Activated naive CD8-positive, alpha-beta T cell treated with anti-CD3 and anti-CD28 coated beads for 36 hours (primary cell): ENCODE measurements around the gene PTPN1. TPM values are rescaled to one million over a fixed set of nuclear protein-coding genes. Genes with fewer than 3 reads are reported as not detected.
"Not testable (repeated sequence)": the region's sequence is repeated elsewhere in the genome, so short reads cannot be mapped to it uniquely, and the experiment has no call there.

ENCODE experiments used
- DNase-seq: peaks from one replicate; pipeline ENCODE4 v3.0.0; 2021
- H3K27ac Mint-ChIP-seq: one replicate; pipeline ENCODE4 v1.8.0; 2022; ENCODE audit warnings: mild to moderate bottlenecking, moderate library complexity, mixed read lengths
- H3K27me3 Mint-ChIP-seq: one replicate; pipeline ENCODE4 v1.8.0; 2022; ENCODE audit warnings: mild to moderate bottlenecking, mixed read lengths
- H3K36me3 Mint-ChIP-seq: one replicate; pipeline ENCODE4 v1.8.0; 2021; ENCODE audit warnings: mild to moderate bottlenecking, mixed read lengths
- H3K4me1 Mint-ChIP-seq: one replicate; pipeline ENCODE4 v1.8.0; 2021; ENCODE audit warnings: mixed read lengths
- H3K4me3 Mint-ChIP-seq: one replicate; pipeline ENCODE4 v1.8.0; 2022; ENCODE audit warnings: mild to moderate bottlenecking, moderate library complexity, mixed read lengths
- H3K9me3 Mint-ChIP-seq: one replicate; pipeline ENCODE4 v1.8.0; 2022; ENCODE audit warnings: mixed read lengths
- total RNA-seq, 2 experiments: library from RNA; stranded (reverse); gene quantifications; one replicate each; pipeline ENCODE4 v1.2.3, GENCODE V29; 2021

PTPN1 gene
- total RNA-seq, 2 experiments from 2014 or later: 53.0 to 54.0 TPM

DNA sequence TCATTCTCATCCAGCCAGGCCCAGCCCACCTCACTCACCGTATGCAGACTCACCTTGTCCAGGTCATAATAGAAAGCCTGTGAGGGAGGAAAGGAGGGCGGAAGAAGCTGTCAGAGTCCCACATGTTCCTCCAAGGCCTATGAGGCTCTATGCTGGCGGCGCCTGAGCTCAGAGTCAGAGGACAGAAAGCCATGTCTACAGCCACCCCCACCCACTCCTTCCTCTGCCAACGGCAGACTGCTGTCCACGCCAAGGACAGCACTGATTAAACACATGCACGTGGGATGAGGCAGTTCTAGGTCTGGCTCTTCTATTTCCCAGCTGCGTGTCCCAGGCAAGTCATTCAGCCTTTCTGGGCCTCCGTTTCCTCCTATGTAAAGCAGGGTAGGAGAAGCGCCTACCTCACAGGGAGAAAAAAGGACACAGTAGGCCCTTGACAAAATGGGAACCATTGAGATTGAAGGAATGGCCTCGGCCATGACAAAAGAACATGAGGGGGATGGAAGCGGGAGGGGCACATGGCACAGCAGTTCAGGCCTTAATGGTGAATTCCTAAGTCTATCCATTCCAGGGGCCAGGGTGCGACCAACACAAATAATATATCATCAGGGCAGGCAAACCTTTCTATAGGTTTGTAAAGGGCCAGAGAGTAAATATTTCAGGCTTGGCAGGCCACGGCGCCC lies 101.1 kb downstream of the PTPN1 start:
- H3K9me3 Mint-ChIP-seq: no peaks in the 10 kb centered on the region
- H3K27ac Mint-ChIP-seq: no peak overlapping the region
- H3K36me3 Mint-ChIP-seq: no peaks in the 10 kb centered on the region
- no peaks in the 10 kb centered on the region for H3K4me1 Mint-ChIP-seq
- no peak overlapping the region for H3K4me3 Mint-ChIP-seq
- no peak for DNase-seq
- H3K27me3 Mint-ChIP-seq: no peaks in the 10 kb centered on the region

DNA sequence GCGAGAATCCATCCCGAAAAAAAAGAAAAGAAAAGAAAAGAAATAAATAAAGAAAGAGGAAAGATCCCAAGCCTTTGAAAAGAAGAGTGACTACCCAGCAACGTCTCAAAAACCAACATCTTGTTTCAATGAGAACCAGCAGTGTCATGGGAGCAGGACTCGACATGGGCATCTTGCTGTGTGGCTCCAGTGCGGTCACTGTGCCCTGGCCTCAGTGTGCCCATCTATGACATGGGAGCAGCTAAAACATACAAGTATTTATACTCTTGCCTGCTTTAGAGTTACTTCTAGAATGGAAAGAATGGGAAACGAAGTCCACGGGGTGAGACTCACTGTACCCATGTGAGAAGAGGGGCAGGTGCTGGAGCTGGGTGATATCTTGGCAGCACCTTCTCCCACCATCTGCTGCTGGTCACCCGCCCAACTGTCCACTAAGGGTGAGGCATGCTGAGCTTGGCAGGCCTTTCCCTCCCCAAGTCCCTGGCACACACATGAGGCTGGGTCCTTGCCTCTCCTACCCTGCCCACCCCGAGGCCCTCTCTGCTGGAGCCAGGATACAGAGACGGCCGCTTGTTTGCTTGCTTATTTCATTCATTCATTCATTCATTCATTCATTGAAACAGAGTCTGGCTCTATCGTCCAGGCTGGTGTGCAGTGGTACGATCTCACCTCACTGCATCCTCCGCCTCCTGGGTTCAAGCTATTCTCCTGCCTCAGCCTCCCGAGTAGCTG lies 103.4 kb downstream of the PTPN1 start:
- Mint-ChIP-seq H3K4me3 (no peak overlapping the region), H3K9me3 (no peaks in the 10 kb centered on the region), H3K4me1 (no peaks in the 10 kb centered on the region), H3K27ac (no peak overlapping the region), H3K27me3 (no peaks in the 10 kb centered on the region), H3K36me3 (no peaks in the 10 kb centered on the region)
- DNase-seq: no peak

DNA sequence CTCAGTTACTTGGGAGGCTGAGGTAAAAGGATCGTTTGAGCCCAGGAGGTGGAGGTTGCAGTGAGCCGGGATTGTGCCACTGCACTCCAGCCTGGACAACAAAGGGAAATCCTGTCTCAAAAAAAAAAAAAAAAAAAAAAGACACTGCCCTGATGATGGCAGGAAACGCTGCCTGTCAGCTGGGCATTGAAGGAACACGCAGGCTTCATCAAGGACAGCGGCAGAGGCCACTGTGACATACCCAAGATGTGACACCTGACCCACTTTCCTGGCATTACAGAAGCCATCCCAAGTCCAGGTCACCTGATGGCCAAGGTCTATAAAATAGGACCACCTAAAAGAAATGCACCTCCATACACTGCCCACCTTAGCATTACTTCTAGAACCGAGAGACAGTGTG lies 105.2 kb downstream of the PTPN1 start:
- no peak for DNase-seq
- Mint-ChIP-seq H3K9me3 (no peaks in the 10 kb centered on the region), H3K27me3 (no peaks in the 10 kb centered on the region), H3K4me1 (no peaks in the 10 kb centered on the region), H3K27ac (no peak overlapping the region), H3K4me3 (no peak overlapping the region), H3K36me3 (no peaks in the 10 kb centered on the region)

DNA sequence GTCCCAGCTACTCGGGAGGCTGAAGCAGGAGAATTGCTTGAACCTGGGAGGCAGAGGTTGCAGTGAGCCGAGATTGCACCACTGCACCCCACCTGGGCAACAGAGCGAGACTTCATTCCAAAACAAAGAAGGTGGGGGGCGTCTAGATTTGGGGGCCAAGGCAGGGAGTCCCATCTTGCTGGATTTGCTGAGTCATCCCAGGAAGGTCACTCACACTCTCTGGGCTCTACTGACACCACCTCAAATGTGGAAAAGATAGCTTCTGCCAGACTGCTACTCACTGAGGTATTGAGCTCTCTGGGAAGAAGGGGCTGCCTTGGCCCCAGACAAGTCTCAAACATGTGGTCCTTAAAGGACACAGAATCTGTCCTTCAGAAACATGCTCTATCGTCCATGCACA lies 106.8 kb downstream of the PTPN1 start:
- no peak for DNase-seq
- Mint-ChIP-seq H3K4me1 (no peaks in the 10 kb centered on the region), H3K27ac (no peak overlapping the region), H3K9me3 (peaks cover 6% of the 10 kb centered on the region), H3K27me3 (no peaks in the 10 kb centered on the region), H3K36me3 (no peaks in the 10 kb centered on the region), H3K4me3 (no peak overlapping the region)

DNA sequence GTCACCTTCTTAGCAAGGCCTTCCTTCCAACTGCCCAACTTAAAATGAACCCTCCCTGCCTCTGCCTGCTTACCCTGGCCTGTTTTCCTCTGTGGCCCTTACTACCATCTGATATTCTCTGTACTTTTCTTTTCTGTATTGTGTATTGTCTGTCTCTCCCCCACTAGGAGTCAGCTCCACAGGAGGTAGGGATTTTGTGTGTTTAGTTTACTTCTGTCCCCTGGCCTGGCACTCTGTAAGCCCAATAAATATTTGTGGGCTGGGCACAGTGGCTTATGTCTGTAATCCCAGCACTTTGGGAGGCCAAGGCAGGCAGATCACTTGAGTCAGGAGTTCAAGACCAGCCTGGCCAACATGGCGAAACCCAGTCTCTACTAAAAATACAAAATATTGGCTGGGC lies 108.4 kb downstream of the PTPN1 start:
- H3K9me3 Mint-ChIP-seq: peaks cover 6% of the 10 kb centered on the region
- no peak for DNase-seq
- H3K27ac Mint-ChIP-seq: no peak overlapping the region
- no peak overlapping the region for H3K4me3 Mint-ChIP-seq
- H3K36me3 Mint-ChIP-seq: no peaks in the 10 kb centered on the region
- H3K27me3 Mint-ChIP-seq: no peaks in the 10 kb centered on the region
- no peaks in the 10 kb centered on the region for H3K4me1 Mint-ChIP-seq

DNA sequence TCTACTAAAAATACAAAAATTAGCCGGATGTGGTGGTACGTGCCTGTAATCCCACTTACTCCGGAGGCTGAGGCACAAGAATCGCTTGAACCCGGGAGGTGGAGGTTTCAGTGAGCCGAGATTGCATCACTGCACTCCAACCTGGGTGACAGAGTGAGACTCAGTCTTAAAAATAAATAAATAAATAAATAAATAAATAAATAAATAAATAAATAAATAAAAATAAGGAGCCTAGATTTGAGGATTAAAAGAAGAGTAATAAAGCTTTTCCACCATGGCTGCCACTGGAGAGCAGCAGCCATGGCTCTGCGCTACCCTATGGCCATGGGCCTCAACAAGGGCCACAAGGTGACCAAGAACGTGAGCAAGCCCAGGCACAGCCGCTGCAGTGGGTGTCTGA lies 110.3 kb downstream of the PTPN1 start:
- not testable (repeated sequence) for H3K27me3 Mint-ChIP-seq, H3K9me3 Mint-ChIP-seq, H3K4me3 Mint-ChIP-seq, H3K27ac Mint-ChIP-seq, H3K4me1 Mint-ChIP-seq, H3K36me3 Mint-ChIP-seq, DNase-seq

DNA sequence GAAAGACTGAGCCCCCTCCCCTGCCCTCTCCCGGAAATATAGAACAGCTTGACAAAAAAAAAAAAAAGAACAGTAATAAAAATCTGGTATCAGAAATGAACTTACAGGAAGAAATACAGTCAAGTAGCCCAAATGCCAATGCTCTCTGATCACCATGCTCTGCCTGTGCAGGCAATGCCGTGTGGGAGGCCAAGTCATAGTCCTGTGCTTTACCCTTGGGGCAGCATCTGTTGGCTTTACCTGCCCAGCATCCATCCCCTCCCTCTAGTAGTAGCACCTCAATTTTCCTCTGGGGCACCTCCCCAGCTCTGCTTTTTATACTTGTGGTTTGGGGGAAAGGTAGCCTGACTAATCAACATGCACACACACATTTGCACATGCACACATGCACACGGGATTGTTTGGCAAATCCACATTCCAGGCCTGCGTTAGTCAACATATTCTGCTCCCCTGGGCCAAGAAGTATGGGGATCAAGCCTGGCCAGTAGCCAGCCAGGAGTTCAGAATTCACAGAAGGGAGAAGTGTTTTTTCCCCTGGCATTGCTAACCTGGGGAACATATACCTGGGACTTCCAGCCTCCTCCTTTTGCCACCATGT lies 111.0 kb downstream of the PTPN1 start:
- no peak for DNase-seq
- no peak overlapping the region for H3K27ac Mint-ChIP-seq
- H3K4me1 Mint-ChIP-seq: no peaks in the 10 kb centered on the region
- no peak overlapping the region for H3K4me3 Mint-ChIP-seq
- H3K36me3 Mint-ChIP-seq: no peaks in the 10 kb centered on the region
- H3K27me3 Mint-ChIP-seq: no peaks in the 10 kb centered on the region
- H3K9me3 Mint-ChIP-seq: peaks cover 6% of the 10 kb centered on the region

DNA sequence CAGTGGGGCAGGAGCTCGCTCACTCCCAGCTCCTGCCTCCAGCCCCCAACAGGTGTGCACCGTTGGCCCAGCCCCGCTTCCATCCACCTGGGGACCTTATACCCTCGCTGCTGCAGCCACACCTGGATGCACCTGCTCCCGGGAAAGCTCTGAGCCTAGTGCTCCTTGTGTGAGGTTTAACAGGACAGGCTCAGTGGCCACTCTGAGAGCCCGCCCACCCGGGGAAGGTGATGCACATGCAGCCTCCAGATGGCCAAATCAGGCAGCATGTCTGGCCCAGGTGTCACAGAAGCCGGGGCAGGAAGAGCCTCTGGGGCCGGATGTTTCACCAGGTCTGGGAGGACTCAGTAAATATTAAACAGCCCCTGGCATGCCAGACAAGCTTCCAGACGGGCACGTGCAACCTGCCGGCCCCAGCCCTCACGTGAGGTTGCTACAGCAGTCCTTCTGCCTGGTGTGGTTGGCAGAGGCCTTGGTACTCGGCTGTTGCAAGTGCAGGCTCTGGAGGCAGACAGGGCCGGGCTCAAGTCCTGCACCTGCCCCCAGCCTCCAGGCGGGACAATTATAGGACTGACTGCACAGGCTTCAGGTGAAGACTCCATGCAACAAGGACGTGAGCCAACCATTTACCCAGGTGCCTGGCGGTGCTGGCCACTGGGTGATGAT lies 114.3 kb downstream of the PTPN1 start:
- no peak for DNase-seq
- no peaks in the 10 kb centered on the region for H3K36me3 Mint-ChIP-seq
- H3K27me3 Mint-ChIP-seq: no peaks in the 10 kb centered on the region
- no peak overlapping the region for H3K4me3 Mint-ChIP-seq
- peaks cover 6% of the 10 kb centered on the region for H3K9me3 Mint-ChIP-seq
- H3K27ac Mint-ChIP-seq: no peak overlapping the region
- H3K4me1 Mint-ChIP-seq: no peaks in the 10 kb centered on the region

DNA sequence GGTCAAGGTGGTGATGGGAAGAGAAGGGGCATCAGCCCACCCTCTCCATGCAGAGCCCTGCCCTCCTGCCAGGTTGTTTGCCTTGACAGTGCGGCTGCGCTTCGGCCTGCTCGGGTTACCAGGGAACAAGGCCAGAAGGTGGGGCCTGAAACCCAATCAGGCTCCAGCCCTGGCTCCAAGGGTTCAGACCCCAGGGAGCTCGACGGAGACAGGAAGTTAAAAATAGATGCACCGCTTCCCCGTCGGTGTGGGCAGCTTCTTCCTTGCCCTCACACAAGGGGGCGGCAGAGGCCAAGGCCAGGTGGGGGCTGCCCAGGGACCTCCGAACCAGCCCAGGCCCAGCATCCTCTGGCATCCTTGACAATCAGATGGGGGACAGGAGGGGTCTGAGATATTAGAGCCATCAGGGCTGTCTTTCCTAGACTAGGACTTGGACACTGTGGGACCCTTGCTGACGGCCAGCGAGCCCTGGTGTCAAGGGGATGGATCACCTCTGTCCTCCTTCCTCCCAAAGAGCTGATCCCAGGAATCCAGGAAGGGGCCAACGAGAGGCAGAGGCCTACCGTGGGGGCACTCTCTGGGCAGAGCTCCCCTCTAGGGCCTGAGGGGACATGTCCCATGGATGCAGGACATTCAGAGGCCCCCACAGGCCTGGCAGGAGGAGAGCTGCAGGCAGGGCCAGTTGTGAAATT lies 115.9 kb downstream of the PTPN1 start:
- Mint-ChIP-seq H3K36me3 (no peaks in the 10 kb centered on the region), H3K27me3 (no peaks in the 10 kb centered on the region), H3K9me3 (no peaks in the 10 kb centered on the region), H3K4me3 (no peak overlapping the region), H3K4me1 (no peaks in the 10 kb centered on the region), H3K27ac (no peak overlapping the region)
- peak; percentile 41 for DNase-seq

DNA sequence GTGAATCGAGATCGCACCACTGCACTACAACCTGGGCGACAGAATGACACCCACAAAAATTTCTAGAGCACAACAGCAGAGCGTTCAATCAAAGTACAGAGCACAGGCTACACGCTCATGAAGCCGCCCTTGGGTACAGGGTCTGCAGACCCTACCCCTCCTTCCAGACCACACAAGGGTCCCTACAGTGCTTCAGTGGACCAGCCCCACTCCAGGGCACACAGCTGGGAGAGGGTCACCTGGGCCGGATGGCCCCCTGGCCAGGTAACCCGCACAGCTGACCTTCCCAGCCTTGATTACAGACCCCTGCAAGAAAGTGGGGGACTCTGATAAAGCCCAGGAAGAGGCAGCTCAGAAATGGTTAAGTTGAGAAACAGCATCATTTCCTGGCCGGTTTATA lies 117.6 kb downstream of the PTPN1 start:
- no peak for DNase-seq
- H3K4me1 Mint-ChIP-seq: no peaks in the 10 kb centered on the region
- no peak overlapping the region for H3K4me3 Mint-ChIP-seq
- no peaks in the 10 kb centered on the region for H3K9me3 Mint-ChIP-seq
- no peak overlapping the region for H3K27ac Mint-ChIP-seq
- no peaks in the 10 kb centered on the region for H3K27me3 Mint-ChIP-seq
- no peaks in the 10 kb centered on the region for H3K36me3 Mint-ChIP-seq

DNA sequence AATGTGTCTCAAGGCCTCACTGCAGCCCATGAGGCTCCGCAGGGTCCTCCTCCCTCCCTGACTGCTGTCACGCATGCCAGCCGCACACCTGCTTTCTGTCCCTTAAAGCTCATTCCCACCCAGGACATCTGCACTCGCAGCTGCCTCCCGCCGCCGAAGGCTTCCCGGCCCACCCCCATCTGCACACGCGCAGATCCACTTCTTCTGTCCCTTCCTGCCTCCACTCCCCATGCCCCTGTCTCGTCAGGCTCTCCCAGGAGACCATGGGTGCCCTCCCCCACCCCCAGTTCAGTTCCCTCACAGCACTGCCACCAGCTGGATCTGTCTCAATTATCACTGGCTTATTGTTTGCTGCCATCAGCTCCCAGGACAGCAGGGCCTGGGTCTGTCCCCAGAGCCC lies 118.1 kb downstream of the PTPN1 start:
- Mint-ChIP-seq H3K27ac (no peak overlapping the region), H3K4me3 (no peak overlapping the region), H3K27me3 (no peaks in the 10 kb centered on the region), H3K36me3 (no peaks in the 10 kb centered on the region), H3K4me1 (no peaks in the 10 kb centered on the region), H3K9me3 (no peaks in the 10 kb centered on the region)
- DNase-seq: no peak

DNA sequence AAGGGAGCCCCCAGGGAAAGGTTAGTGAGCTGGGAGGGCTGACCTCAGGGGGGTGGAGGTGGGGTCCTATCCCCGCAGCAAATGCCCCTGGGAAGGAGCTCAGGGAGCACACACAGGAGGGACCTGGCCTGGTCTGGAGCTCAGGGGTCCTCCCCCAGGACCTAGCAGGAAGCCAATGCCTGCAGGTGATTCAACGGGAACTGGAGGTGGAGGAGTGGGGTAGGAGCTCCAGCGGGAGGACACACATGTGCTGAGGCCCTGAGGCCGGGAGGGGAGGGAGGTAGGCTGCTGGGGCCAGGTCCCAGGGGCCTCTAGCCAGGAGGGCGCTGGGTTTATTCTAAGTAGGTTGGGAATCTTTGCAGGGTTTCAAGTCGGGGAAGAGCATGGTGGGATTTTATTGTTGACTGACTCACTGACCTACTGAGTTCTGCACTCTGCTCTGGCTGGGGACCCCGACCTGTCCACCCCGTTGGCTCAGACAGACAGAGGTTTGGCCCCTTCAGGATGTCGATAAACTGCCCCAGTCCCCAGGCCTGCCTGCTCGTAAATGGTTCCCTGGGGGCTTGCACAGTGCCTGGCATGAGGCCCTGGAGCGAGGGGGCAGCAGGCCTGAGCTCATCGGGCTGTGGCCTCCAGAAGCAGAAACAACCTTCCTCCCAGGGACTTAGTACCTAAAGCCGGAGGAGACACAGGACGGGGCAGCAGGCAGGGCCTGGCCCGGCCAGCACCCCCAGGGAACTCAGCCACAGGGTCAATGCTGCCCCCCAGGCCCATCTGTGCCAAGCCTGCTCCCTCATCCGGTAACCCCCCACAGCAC lies 118.9 kb downstream of the PTPN1 start:
- no peaks in the 10 kb centered on the region for H3K4me1 Mint-ChIP-seq
- H3K27me3 Mint-ChIP-seq: no peaks in the 10 kb centered on the region
- H3K36me3 Mint-ChIP-seq: no peaks in the 10 kb centered on the region
- no peaks in the 10 kb centered on the region for H3K9me3 Mint-ChIP-seq
- H3K4me3 Mint-ChIP-seq: no peak overlapping the region
- DNase-seq: no peak
- no peak overlapping the region for H3K27ac Mint-ChIP-seq

DNA sequence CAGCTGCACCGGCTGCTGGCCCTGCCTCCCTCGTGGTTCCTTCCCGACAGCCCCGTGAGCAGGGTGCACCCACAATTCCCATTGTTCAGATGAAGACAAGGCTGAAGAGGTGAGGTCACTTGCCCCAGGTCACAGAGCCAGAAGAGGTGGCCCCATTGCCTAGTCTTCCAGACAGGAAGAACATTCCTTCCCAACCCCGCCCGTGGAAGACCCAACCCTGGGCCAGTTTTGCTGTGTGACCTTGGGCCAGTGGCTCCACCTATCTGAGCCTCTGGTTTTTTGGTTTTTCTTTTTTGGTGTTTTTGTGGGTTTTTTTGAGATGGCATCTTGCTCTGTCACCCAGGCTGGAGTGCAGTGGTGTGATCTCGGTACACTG lies 119.5 kb downstream of the PTPN1 start:
- no peak for DNase-seq
- H3K4me3 Mint-ChIP-seq: no peak overlapping the region
- no peaks in the 10 kb centered on the region for H3K4me1 Mint-ChIP-seq
- no peaks in the 10 kb centered on the region for H3K27me3 Mint-ChIP-seq
- no peaks in the 10 kb centered on the region for H3K36me3 Mint-ChIP-seq
- H3K9me3 Mint-ChIP-seq: no peaks in the 10 kb centered on the region
- no peak overlapping the region for H3K27ac Mint-ChIP-seq

DNA sequence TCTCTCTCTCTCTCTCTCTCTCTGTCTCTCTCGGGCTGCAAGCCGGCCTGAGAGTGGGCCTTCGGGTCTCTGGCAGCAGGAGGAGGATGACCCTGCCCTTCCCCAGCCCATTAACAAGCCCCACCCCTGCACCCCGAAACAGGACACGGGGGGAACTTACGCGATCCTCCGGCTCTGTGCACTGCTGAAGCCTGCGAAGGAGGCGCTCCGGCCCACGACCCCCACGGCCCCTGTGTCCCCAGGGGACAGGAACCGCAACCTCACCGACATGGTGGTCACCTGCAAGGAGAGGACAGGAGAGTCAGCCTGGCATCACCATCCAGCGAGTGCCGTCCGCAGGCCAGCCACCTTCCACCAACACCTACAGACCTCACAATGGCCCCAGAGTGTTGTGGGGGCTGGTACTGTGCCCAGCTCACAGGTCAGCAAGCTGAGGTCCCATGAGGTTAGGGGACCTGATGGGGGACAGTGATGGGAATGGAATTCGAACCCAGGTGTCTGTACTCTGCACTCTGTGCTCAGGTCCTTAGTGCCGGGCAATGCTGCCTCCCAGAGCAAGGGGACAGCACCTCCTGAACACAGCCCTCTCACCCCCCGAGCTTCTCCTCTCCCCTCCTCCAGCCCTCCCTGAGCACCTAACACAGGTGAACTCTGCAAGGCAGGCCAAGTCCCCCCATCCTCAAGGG lies 120.5 kb downstream of the PTPN1 start:
- no peaks in the 10 kb centered on the region for H3K36me3 Mint-ChIP-seq
- no peak for DNase-seq
- no peaks in the 10 kb centered on the region for H3K4me1 Mint-ChIP-seq
- H3K4me3 Mint-ChIP-seq: no peak overlapping the region
- H3K27me3 Mint-ChIP-seq: peaks cover 5% of the 10 kb centered on the region
- H3K27ac Mint-ChIP-seq: no peak overlapping the region
- no peaks in the 10 kb centered on the region for H3K9me3 Mint-ChIP-seq
